Effector memory CD8-positive, alpha-beta T cell (primary cell): ENCODE measurements around the gene MUC21.

Experiments used
- ATAC-seq: fragments of 150-1000 bp; cut with Tn5 transposase; replicated peaks from 2 replicates; pipeline ENCODE4 v1.10.0; 2021; ENCODE audit warnings: mild to moderate bottlenecking, moderate library complexity
- DNase-seq, 3 experiments: peaks; one replicate each; pipeline ENCODE4 v3.0.0; 2021
- H3K27ac Mint-ChIP-seq, 2 donors: one replicate each; pipeline ENCODE4 v1.8.0; 2022; ENCODE audit warnings: mild to moderate bottlenecking in 2 of 2, mixed read lengths in 2 of 2, moderate library complexity in 2 of 2
- H3K27me3 Mint-ChIP-seq, 2 donors: one replicate each; pipeline ENCODE4 v1.8.0; 2022; ENCODE audit warnings: mixed read lengths in 2 of 2
- H3K36me3 Mint-ChIP-seq: one replicate; pipeline ENCODE4 v1.8.0; 2022; ENCODE audit warnings: mild to moderate bottlenecking, moderate library complexity, mixed read lengths; ENCODE audit not compliant: insufficient read depth
- H3K4me1 Mint-ChIP-seq, 2 donors: one replicate each; pipeline ENCODE4 v1.8.0; 2022; ENCODE audit warnings: low read depth in 2 of 2, mixed read lengths in 2 of 2
- H3K4me3 Mint-ChIP-seq, 2 donors: one replicate each; pipeline ENCODE4 v1.8.0; 2022; ENCODE audit warnings: mild to moderate bottlenecking in 2 of 2, mixed read lengths in 2 of 2, moderate library complexity in 2 of 2
- H3K9me3 Mint-ChIP-seq, 2 donors: one replicate each; pipeline ENCODE4 v1.8.0; 2022; ENCODE audit warnings: mixed read lengths in 2 of 2

Gene MUC21

DNA sequence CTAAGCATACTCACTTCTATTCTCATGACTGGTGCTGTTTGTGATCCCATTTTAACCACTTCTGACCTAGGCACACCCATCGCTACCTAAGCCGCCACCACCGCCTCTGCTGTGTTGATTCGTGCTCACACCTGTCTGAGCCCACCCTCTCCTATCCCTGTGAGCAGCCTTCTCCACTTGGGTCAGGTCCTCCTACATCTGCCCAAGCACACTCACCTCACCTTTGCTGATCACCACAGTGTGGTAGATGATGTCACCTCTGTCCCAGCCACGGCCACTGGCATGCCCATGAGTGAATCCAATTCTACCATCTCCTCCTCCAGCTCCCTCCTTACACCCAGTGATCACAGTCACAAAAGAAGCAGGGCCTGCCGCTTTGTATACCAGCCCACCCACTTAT lies 47.6 kb downstream of the MUC21 start:
- ATAC-seq = no peak
- DNase-seq = no peak
- Mint-ChIP-seq H3K4me3 (no peak overlapping the region), H3K4me1 (peaks cover 0 to 3% of the 10 kb centered on the region in 2 donors), H3K27me3 (peaks cover 63 to 83% of the 10 kb centered on the region in 2 donors), H3K36me3 (no peaks in the 10 kb centered on the region), H3K27ac (no peak overlapping the region), H3K9me3 (no peaks in the 10 kb centered on the region)

GRCh38 chr6:31033075-31033474 lies 49.6 kb downstream of the MUC21 start:
- no peaks in the 10 kb centered on the region for H3K9me3 Mint-ChIP-seq
- H3K27me3 Mint-ChIP-seq = peaks cover 67 to 89% of the 10 kb centered on the region in 2 donors
- no peak overlapping the region for H3K4me3 Mint-ChIP-seq
- DNase-seq (no peak), ATAC-seq (no peak)
- no peak overlapping the region for H3K27ac Mint-ChIP-seq
- no peaks in the 10 kb centered on the region for H3K36me3 Mint-ChIP-seq
- no peaks in the 10 kb centered on the region for H3K4me1 Mint-ChIP-seq

- DNase-seq = no peak
- H3K27ac Mint-ChIP-seq = no peak overlapping the region
- H3K4me1 Mint-ChIP-seq = no peaks in the 10 kb centered on the region
- no peak for ATAC-seq
- H3K36me3 Mint-ChIP-seq = no peaks in the 10 kb centered on the region
- no peaks in the 10 kb centered on the region for H3K9me3 Mint-ChIP-seq
- H3K27me3 Mint-ChIP-seq = peaks cover 60 to 88% of the 10 kb centered on the region in 2 donors
- no peak overlapping the region for H3K4me3 Mint-ChIP-seq
Observed at GRCh38 chr6:31035862-31036497, 52.5 kb downstream of the MUC21 start.

DNA sequence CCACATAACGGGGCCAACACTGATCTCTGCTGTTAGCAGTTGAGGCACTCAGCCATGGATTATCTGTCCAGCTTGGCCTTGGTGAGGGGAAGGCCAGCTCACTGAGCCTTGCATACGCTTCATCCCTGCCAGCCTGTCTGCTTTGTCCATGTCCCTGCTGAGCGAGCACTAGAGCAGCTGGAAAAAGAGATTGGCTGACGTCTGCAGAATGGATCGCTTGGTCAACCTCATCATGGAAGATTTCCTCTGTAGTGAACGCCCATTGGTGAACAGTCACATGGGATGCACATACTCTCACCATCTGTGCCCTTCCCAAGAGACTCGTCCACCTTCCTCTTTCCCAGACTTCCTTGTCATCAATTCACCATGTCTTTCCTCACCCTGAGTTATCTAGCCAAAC lies 53.7 kb downstream of the MUC21 start:
- DNase-seq = no peak
- Mint-ChIP-seq H3K27me3 (peaks cover 51 to 87% of the 10 kb centered on the region in 2 donors), H3K4me1 (no peaks in the 10 kb centered on the region)

GRCh38 chr6:31037682-31038081 lies 54.2 kb downstream of the MUC21 start:
- peaks cover 0 to under 1% of the 10 kb centered on the region in 2 donors for H3K4me1 Mint-ChIP-seq
- no peak for ATAC-seq
- peaks cover 46 to 87% of the 10 kb centered on the region in 2 donors for H3K27me3 Mint-ChIP-seq

More for the DNA sequence above, 53.7 kb downstream of the MUC21 start:
- Mint-ChIP-seq H3K9me3 (no peaks in the 10 kb centered on the region), H3K36me3 (no peaks in the 10 kb centered on the region), H3K4me3 (no peak overlapping the region), H3K27ac (no peak overlapping the region)
- no peak for ATAC-seq

GRCh38 chr6:31038559-31038958 lies 55.0 kb downstream of the MUC21 start:
- no peak overlapping the region for H3K4me3 Mint-ChIP-seq
- H3K27ac Mint-ChIP-seq = no peak overlapping the region
- no peaks in the 10 kb centered on the region for H3K9me3 Mint-ChIP-seq
- no peak for ATAC-seq
- peaks cover 2 to 4% of the 10 kb centered on the region in 2 donors for H3K4me1 Mint-ChIP-seq
- peaks cover 38 to 88% of the 10 kb centered on the region in 2 donors for H3K27me3 Mint-ChIP-seq
- no peaks in the 10 kb centered on the region for H3K36me3 Mint-ChIP-seq
- no peak for DNase-seq

More at GRCh38 chr6:31037682-31038081, 54.2 kb downstream of the MUC21 start:
- DNase-seq = no peak
- Mint-ChIP-seq H3K4me3 (no peak overlapping the region), H3K9me3 (no peaks in the 10 kb centered on the region), H3K27ac (no peak overlapping the region), H3K36me3 (no peaks in the 10 kb centered on the region)
